Neural cell (in vitro differentiated cells): Measurements from ENCODE around the gene SIK3.

ENCODE experiments used
- EZH2 ChIP-seq: fragments of 200-600, 300-800 bp; shearing (Covaris generic), sonication (generic); IDR thresholded peaks from 2 replicates; pipeline ENCODE4 v1.6.1; 2014; ENCODE audit warnings: antibody characterized with exemption, low read length, borderline replicate concordance, mild to moderate bottlenecking; ENCODE audit not compliant: insufficient read depth, poor library complexity, severe bottlenecking
- TAF1 ChIP-seq: IDR thresholded peaks from 2 replicates; pipeline ENCODE4 v1.6.1; 2012; ENCODE audit warnings: low read depth

DNA sequence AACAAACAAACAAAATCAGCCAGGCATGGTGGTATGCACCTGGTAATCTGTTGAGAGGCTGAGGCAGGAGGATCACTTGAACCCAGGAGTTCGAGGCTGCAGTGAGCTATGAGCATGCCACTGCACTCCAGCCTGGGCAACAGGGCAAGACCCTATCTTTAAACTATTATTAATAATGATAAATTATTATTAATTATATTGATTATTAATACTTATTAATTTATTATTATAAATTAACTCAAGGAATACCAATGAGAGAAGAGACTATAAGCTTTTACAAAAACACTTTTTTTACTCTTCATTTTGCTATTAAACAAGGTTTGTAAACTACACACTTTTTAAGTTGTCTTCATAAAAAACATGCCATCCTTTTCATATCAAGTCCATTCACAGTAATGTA is 163.1 kb downstream of the SIK3 start:
- no peak for TF ChIP-seq TAF1
- TF ChIP-seq EZH2: no peak
